SHP77 treated with DMSO at 0.1 percent for 48 hours (cell line): ENCODE results near the gene TCN2.
"Not testable (repeated sequence)": the region's sequence is repeated elsewhere in the genome, so short reads cannot be mapped to it uniquely, and the experiment has no call there.

ENCODE experiments used
- DNase-seq: peaks from one replicate; lab custom pipeline; 2025; lab: John Stamatoyannopoulos, UW

The TCN2 gene

GRCh38 chr22:30610299-30610698 lies 3.3 kb downstream of the TCN2 start:
- no peak for DNase-seq

GRCh38 chr22:30611197-30611596 lies 4.2 kb downstream of the TCN2 start:
- no peak for DNase-seq

- no peak for DNase-seq
These were observed 5.8 kb downstream of the TCN2 start for GRCh38 chr22:30612789-30613188.

- DNase-seq = no peak
These were observed 7.3 kb downstream of the TCN2 start for GRCh38 chr22:30614268-30614667.

- DNase-seq = no peak
These were observed 7.9 kb downstream of the TCN2 start for GRCh38 chr22:30614879-30615278.

- no peak for DNase-seq
These were observed 8.6 kb downstream of the TCN2 start for GRCh38 chr22:30615543-30615954.

- no peak for DNase-seq
These were observed 10.8 kb downstream of the TCN2 start for GRCh38 chr22:30617819-30618218.

- DNase-seq = not testable (repeated sequence)
These were observed 12.9 kb downstream of the TCN2 start for GRCh38 chr22:30619909-30620308.

- no peak for DNase-seq
These were observed 19.4 kb downstream of the TCN2 start for GRCh38 chr22:30626413-30626812.

- DNase-seq = no peak
These were observed 20.5 kb downstream of the TCN2 start for GRCh38 chr22:30627471-30627870.

- no peak for DNase-seq
These were observed 21.5 kb downstream of the TCN2 start for GRCh38 chr22:30628491-30628890.

- not testable (repeated sequence) for DNase-seq
These were observed 24.5 kb downstream of the TCN2 start for GRCh38 chr22:30631469-30631868.

GRCh38 chr22:30634471-30635233 lies 27.7 kb downstream of the TCN2 start:
- peak; percentile 54 for DNase-seq

- peak; percentile 56 for DNase-seq
These were observed 28.6 kb downstream of the TCN2 start, which contains the start of gene SLC35E4 for GRCh38 chr22:30635273-30636225. SLC35E4 (plus strand) TSS chr22:30635781; CDS start chr22:30636451, 670 bp downstream.

GRCh38 chr22:30636226-30637077 lies 29.5 kb downstream of the TCN2 start:
- no peak for DNase-seq

- DNase-seq = no peak
These were observed 30.7 kb downstream of the TCN2 start for GRCh38 chr22:30637701-30638114.

GRCh38 chr22:30640361-30640760 lies 33.4 kb downstream of the TCN2 start:
- DNase-seq = no peak

GRCh38 chr22:30640839-30641430 lies 34.0 kb downstream of the TCN2 start:
- DNase-seq = no peak

GRCh38 chr22:30643055-30643875 lies 36.3 kb downstream of the TCN2 start:
- no peak for DNase-seq

GRCh38 chr22:30646518-30647160 lies 39.7 kb downstream of the TCN2 start:
- DNase-seq = no peak
